H1 (cell line): ENCODE results near the gene SHC1. TPM values are rescaled to one million over a fixed set of nuclear protein-coding genes. Genes with fewer than 3 reads are reported as not detected.

Experiments used
- CTCF ChIA-PET: fragments of 300-600 bp; sonication (Branson Sonifier 250); formaldehyde crosslinking; loops from one replicate; lab custom pipeline; 2021; ENCODE audit not compliant: partially characterized antibody; lab: Charles Lee
- POLR2A ChIA-PET: fragments of 300-600 bp; sonication (Branson Sonifier 250); formaldehyde crosslinking; loops from one replicate; lab custom pipeline; 2021; ENCODE audit warnings: inconsistent platforms; ENCODE audit not compliant: partially characterized antibody; lab: Charles Lee
- DNase-seq, 2 experiments: peaks; one replicate each; pipeline versions ENCODE4 v3.0.0 to v3.0.0-alpha.2; 2010 to 2022; ENCODE audit warnings: low spot score in 2 of 2, low read depth in 1 of 2, mixed read lengths in 1 of 2
- FAIRE-seq: peaks from 2 replicates; lab custom pipeline; 2011; peaks lifted over from hg19 to GRCh38; lab: Jason Lieb, UNC
- H2AFZ ChIP-seq: 2 replicates; pipeline ENCODE4 v1.8.1; 2012; ENCODE audit warnings: low read length, inconsistent platforms
- H2AK5ac ChIP-seq: 2 replicates; pipeline ENCODE4 v1.6.1; 2013; ENCODE audit warnings: low read depth, low read length
- H2BK120ac ChIP-seq: replicated peaks from 2 replicates; pipeline ENCODE3; 2013; ENCODE audit warnings: low read depth, low read length, inconsistent platforms
- H2BK12ac ChIP-seq: 2 replicates; pipeline ENCODE4 v1.6.1; 2013; ENCODE audit warnings: low read depth, low read length
- H2BK15ac ChIP-seq: 2 replicates; pipeline ENCODE4 v1.6.1; 2013; ENCODE audit warnings: low read length
- H2BK20ac ChIP-seq: 2 replicates; pipeline ENCODE4 v1.6.1; 2013; ENCODE audit warnings: low read length
- H2BK5ac ChIP-seq: 2 replicates; pipeline ENCODE4 v1.6.1; 2013; ENCODE audit warnings: low read depth, low read length
- H3K14ac ChIP-seq: 2 replicates; pipeline ENCODE4 v1.6.1; 2013; ENCODE audit warnings: inconsistent platforms; ENCODE audit not compliant: insufficient read length
- H3K18ac ChIP-seq: 2 replicates; pipeline ENCODE4 v1.6.1; 2013; ENCODE audit warnings: low read length; ENCODE audit errors: extremely low read depth
- H3K23ac ChIP-seq: 2 replicates; pipeline ENCODE4 v1.6.1; 2013; ENCODE audit warnings: inconsistent platforms; ENCODE audit not compliant: insufficient read length
- H3K23me2 ChIP-seq: 2 replicates; pipeline ENCODE4 v1.6.1; 2013; ENCODE audit warnings: low read depth, low read length
- H3K27ac ChIP-seq: 2 replicates; pipeline ENCODE4 v1.6.1; 2011; ENCODE audit warnings: low read depth, low read length, inconsistent platforms
- H3K27me3 ChIP-seq, 4 experiments: replicated peaks in 1 of 4; 1 replicate in 1 of 4; 2 replicates in 3 of 4; pipeline versions ENCODE4 v1.6.1 to v1.8.1; 2011 to 2013; ENCODE audit warnings: low read length in 3 of 4, mild to moderate bottlenecking in 3 of 4, inconsistent platforms in 2 of 4, mixed read lengths in 2 of 4, moderate library complexity in 1 of 4; ENCODE audit not compliant: control insufficient read depth in 3 of 4, insufficient read depth in 3 of 4; ENCODE audit errors: extremely low read depth in 1 of 4
- H3K36me3 ChIP-seq, 4 experiments: 2 replicates each; pipeline versions ENCODE4 v1.6.1 to v1.8.1; 2011 to 2013; ENCODE audit warnings: mild to moderate bottlenecking in 4 of 4, low read length in 3 of 4, moderate library complexity in 2 of 4, control low read depth in 1 of 4, inconsistent platforms in 1 of 4; ENCODE audit not compliant: insufficient read depth in 4 of 4, control insufficient read depth in 2 of 4
- H3K4ac ChIP-seq: replicated peaks from 2 replicates; pipeline ENCODE3; 2013; ENCODE audit warnings: low read length, low read depth, mixed read lengths, inconsistent platforms; ENCODE audit not compliant: insufficient read length
- H3K4me1 ChIP-seq, 4 experiments: replicated peaks in 1 of 4; 1 replicate in 1 of 4; 2 replicates in 3 of 4; pipeline versions ENCODE4 v1.6.1 to v1.8.1; 2011 to 2013; ENCODE audit warnings: low read length in 3 of 4, inconsistent platforms in 2 of 4, mixed read lengths in 1 of 4; ENCODE audit not compliant: insufficient read depth in 4 of 4, control insufficient read depth in 3 of 4
- H3K4me2 ChIP-seq, 2 experiments: 2 replicates each; pipeline versions ENCODE4 v1.6.1 to v1.8.1; 2011 to 2013; ENCODE audit warnings: low read depth in 2 of 2, low read length in 2 of 2, control low read depth in 1 of 2, inconsistent platforms in 1 of 2, mild to moderate bottlenecking in 1 of 2; ENCODE audit not compliant: insufficient read depth in 1 of 2
- H3K4me3 ChIP-seq, 4 experiments: fragments of 200-600, 300-600 bp in 1 of 4; sonication (generic), shearing (Covaris generic), sonication (Bioruptor Twin) in 1 of 4; 2 replicates each; pipeline versions ENCODE4 v1.5.1 to v1.8.1; 2011 to 2016; ENCODE audit warnings: low read length in 4 of 4, low read depth in 3 of 4, control low read depth in 2 of 4, inconsistent platforms in 2 of 4, mild to moderate bottlenecking in 2 of 4, mixed read lengths in 1 of 4, moderate library complexity in 1 of 4; ENCODE audit not compliant: insufficient read depth in 2 of 4; ENCODE audit errors: extremely low read depth in 1 of 4
- H3K56ac ChIP-seq: replicated peaks from 2 replicates; pipeline ENCODE3; 2013; ENCODE audit warnings: low read depth, mild to moderate bottlenecking, mixed read lengths, low read length, inconsistent platforms; ENCODE audit not compliant: insufficient read length
- H3K79me1 ChIP-seq: 2 replicates; pipeline ENCODE4 v1.6.1; 2013; ENCODE audit warnings: low read depth, low read length, control low read depth
- H3K79me2 ChIP-seq, 2 experiments: 2 replicates each; pipeline versions ENCODE4 v1.6.1 to v1.8.1; 2012 to 2013; ENCODE audit warnings: low read length in 2 of 2, mild to moderate bottlenecking in 2 of 2, inconsistent platforms in 1 of 2; ENCODE audit not compliant: insufficient read depth in 2 of 2, control insufficient read depth in 1 of 2
- H3K9ac ChIP-seq, 4 experiments: replicated peaks in 1 of 4; 1 replicate in 1 of 4; 2 replicates in 3 of 4; pipeline versions ENCODE4 v1.6.1 to v1.8.1; 2011 to 2013; ENCODE audit warnings: low read depth in 3 of 4, low read length in 3 of 4, control low read depth in 2 of 4, mild to moderate bottlenecking in 2 of 4, moderate library complexity in 2 of 4, inconsistent platforms in 1 of 4; ENCODE audit errors: extremely low read depth in 1 of 4
- H3K9me3 ChIP-seq, 2 experiments: 2 replicates each; pipeline versions ENCODE4 v1.6.1 to v1.8.1; 2012 to 2013; ENCODE audit warnings: mild to moderate bottlenecking in 2 of 2, moderate library complexity in 2 of 2, control low read depth in 1 of 2, inconsistent platforms in 1 of 2, low read depth in 1 of 2, low read length in 1 of 2, mixed read lengths in 1 of 2; ENCODE audit not compliant: insufficient read depth in 2 of 2
- H4K20me1 ChIP-seq, 2 experiments: replicated peaks in 1 of 2; 2 replicates each; pipeline versions ENCODE3 to v1.8.1; 2011 to 2013; ENCODE audit warnings: inconsistent platforms in 2 of 2, low read length in 2 of 2, mild to moderate bottlenecking in 1 of 2; ENCODE audit not compliant: insufficient read depth in 2 of 2, control insufficient read depth in 1 of 2
- H4K5ac ChIP-seq: 2 replicates; pipeline ENCODE4 v1.6.1; 2013; ENCODE audit warnings: low read length, low read depth, mixed read lengths, inconsistent platforms; ENCODE audit not compliant: insufficient read length
- H4K8ac ChIP-seq: 2 replicates; pipeline ENCODE4 v1.8.0; 2013; ENCODE audit warnings: mild to moderate bottlenecking, moderate library complexity, low read length, inconsistent platforms; ENCODE audit not compliant: insufficient read depth; ENCODE audit errors: extremely low read depth
- H4K91ac ChIP-seq: replicated peaks from 2 replicates; pipeline ENCODE3; 2013; ENCODE audit warnings: low read length, mixed read lengths, inconsistent platforms; ENCODE audit not compliant: insufficient read length
- CHD1 ChIP-seq: IDR thresholded peaks from 2 replicates; pipeline ENCODE4 v1.6.1; 2012; ENCODE audit warnings: low read depth, low read length, improper control_type of control experiment
- POU5F1 ChIP-seq: IDR thresholded peaks from 2 replicates; pipeline ENCODE4 v1.6.1; 2011; ENCODE audit warnings: low read depth, mild to moderate bottlenecking, low read length, moderate library complexity
- RAD21 ChIP-seq, 2 experiments: IDR thresholded peaks in 1 of 2; conservative IDR thresholded peaks in 1 of 2; 2 replicates each; pipeline ENCODE4 v1.6.1; 2011; ENCODE audit warnings: low read depth in 2 of 2, low read length in 2 of 2, improper control_type of control experiment in 1 of 2, inconsistent platforms in 1 of 2, mild to moderate bottlenecking in 1 of 2, moderate library complexity in 1 of 2
- WGBS, 2 experiments: shearing (Covaris generic) in 1 of 2; methylation state at CpG; one replicate each; pipeline versions ENCODE4 v1.1.6 to v1.1.7; 2013 to 2015; ENCODE audit warnings: low lambda C conversion rate in 2 of 2, mixed read lengths in 2 of 2, inconsistent platforms in 1 of 2, low coverage in 1 of 2, missing lambda C conversion rate in 1 of 2; ENCODE audit not compliant: insufficient replicate concordance in 2 of 2, insufficient coverage in 1 of 2, insufficient read length in 1 of 2; ENCODE audit errors: extremely low coverage in 1 of 2, missing lambda C conversion rate in 1 of 2; 5-methylcytosine and 5-hydroxymethylcytosine counted together
- polyA plus RNA-seq, 7 experiments: library from polyadenylated mRNA; depleted of rRNA in 3 of 7; stranded (reverse) in 5 of 7; unstranded in 2 of 7; fragments of >200 nt in 5 of 7; fragments of 200-250 nt in 2 of 7; gene quantifications; 1 replicate in 5 of 7; 2 replicates in 1 of 7; 4 replicates in 1 of 7; pipeline versions ENCODE4 v1.2.1 to v1.2.3, GENCODE V29; 2011 to 2013; ENCODE audit warnings: missing spikeins in 2 of 7, mixed read lengths in 2 of 7
- total RNA-seq: library from RNA; stranded (reverse); fragmentation: NEBNext Ultra II Directional; extraction: Animal tissue kit (Norgen Biotek cat#: 25700); gene quantifications from 2 replicates; pipeline ENCODE4 v1.2.1, GENCODE V29; 2021

The SHC1 gene
- total and polyA plus RNA-seq, 2 of the 8 experiments (the other 6 are each of a cell fraction or from before 2014, with no cell fraction given), result 177 to 212 TPM

DNA sequence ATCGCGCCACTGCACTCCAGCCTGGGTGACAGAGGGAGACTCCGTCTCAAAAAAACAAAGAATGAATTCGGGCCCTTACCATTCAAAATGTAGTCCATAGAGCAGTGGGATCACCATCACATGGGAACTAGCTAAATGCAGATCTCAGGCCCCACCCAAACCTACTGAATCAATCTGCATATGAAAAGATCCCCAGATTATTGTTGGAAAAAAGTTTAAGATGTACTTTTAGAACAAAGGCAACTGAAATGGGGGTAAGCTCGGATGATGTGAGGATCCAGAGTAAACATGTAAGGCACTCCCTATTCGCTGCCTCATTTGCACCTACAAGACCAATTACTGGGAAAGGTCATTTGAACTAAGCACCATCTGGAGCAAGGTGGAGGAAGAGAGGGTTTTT lies 11.8 kb upstream of the SHC1 start:
- Histone ChIP-seq H3K9ac (peak overlapping the region; percentile 64 to 88 (median 82)), H3K14ac (no peak overlapping the region), H4K8ac (no peak overlapping the region), H2BK120ac (peak overlapping the region; percentile 4), H3K27ac (peak overlapping the region; percentile 88), H4K20me1 (peaks cover 4 to 5% of the 10 kb centered on the region in 2 experiments), H3K56ac (no peak overlapping the region), H3K27me3 (no peaks in the 10 kb centered on the region), H3K18ac (peak overlapping the region; percentile 19; the same call in 1 of the 2 replicates), H3K9me3 (no peaks in the 10 kb centered on the region), H3K79me2 (peaks cover 6 to 58% of the 10 kb centered on the region in 2 experiments), H3K4me3 (peak overlapping the region; percentile 44 to 96 (median 52)), H2BK15ac (no peak overlapping the region; the same call in 1 of the 2 replicates), H3K23ac (no peak overlapping the region), H2BK12ac (peak overlapping the region; percentile 51), H2BK20ac (no peak overlapping the region), H4K91ac (peak overlapping the region; percentile 56), H3K79me1 (0 out of 2 replicates have a peak, but pooled peaks cover 3% of the 10 kb centered on the region), H3K4ac (peak overlapping the region; percentile 86), H3K4me1 (peaks cover 0 to 8% (median 2%) of the 10 kb centered on the region in 4 experiments; a peak in 3 of 7 replicates), H2BK5ac (peak overlapping the region; percentile 84), H2AFZ (no peak overlapping the region), H3K4me2 (peak overlapping the region; percentile 74 to 93), H4K5ac (no peak overlapping the region), H3K36me3 (peaks cover 10 to 33% (median 23%) of the 10 kb centered on the region in 4 experiments), H3K23me2 (peaks cover 5% of the 10 kb centered on the region), H2AK5ac (peak overlapping the region; percentile 44; the same call in 1 of the 2 replicates)
- WGBS, 2 experiments, result 41% methylated on average over 4 of the region's 6 CpGs; no CpG with 5 or more reads in 1 of the 2 experiments
- DNase-seq (no peak), FAIRE-seq (no peak)
- CTCF ChIA-PET, result interaction anchor here (0.6 to 20.6 kb wide), 13 partner anchors 9 to 102 kb away, joined by 3 to 334 read pairs (median 5); partner anchors contain the start of genes LENEP, PBXIP1 and SHC1
- POLR2A ChIA-PET, result interaction anchor here (0.7 to 42.8 kb wide), 11 partner anchors 10 to 437 kb away, joined by 3 to 702 read pairs (median 9); partner anchors contain the start of genes CKS1B, LENEP, PBXIP1 and PMVK
- TF ChIP-seq POU5F1 (0 out of 2 replicates have a peak, but pooled peaks have one; percentile 17), RAD21 (IDR thresholded peaks at IDR 0.05 in 1 of 2, conservative IDR thresholded peaks at IDR 0.05 in 1 of 2; ENCODE audit: low read depth in 2 of 2, low read length in 2 of 2) (no peak), CHD1 (no peak)
